ENCODE measurements around the gene C3orf18. TPM values are rescaled to one million over a fixed set of nuclear protein-coding genes. Genes with fewer than 3 reads are reported as not detected.
A peak's percentile ranks its signal among the peaks of the same experiment; 100 is the strongest.

C3orf18 gene
- total and polyA plus RNA-seq, 9 of the 15 experiments (the other 6 are each of a cell fraction or from before 2014, with no cell fraction given): 0.01 to 2.3 (median 0.94) TPM

GRCh38 chr3:50525191-50525910, 42.2 kb downstream of the C3orf18 start:
- in situ Hi-C loops (cut with MboI) (no loop called here), intact Hi-C loops (cut with micrococcal nuclease) (no loop called here)
- no peaks in the 10 kb centered on the region for H3K79me2 ChIP-seq (ENCODE audit: control insufficient read depth, insufficient read depth, low read length)
- no peak for FAIRE-seq
- no peak overlapping the region for H3K4me3 ChIP-seq
- ChIA-PET POLR2A (no interaction called here), CTCF (ENCODE audit: low intra/inter-chr PET ratio) (no interaction called here)
- H3K4me2 ChIP-seq (ENCODE audit: insufficient read depth, low read length): no peak overlapping the region
- no peak for TF ChIP-seq TAF1 (IDR thresholded peaks at IDR 0.05; ENCODE audit: control insufficient read depth, extremely low read depth, insufficient read depth, low read length, severe bottlenecking)
- TF ChIP-seq ZNF589 (CRISPR knock-in tag; IDR thresholded peaks at IDR 0.05; ENCODE audit: low read depth): 0 out of 2 replicates have a peak, but pooled peaks have one; percentile 0
- H3K9me3 ChIP-seq (replicated peaks; ENCODE audit: control insufficient read depth, insufficient read depth, low read depth, low read length): no peaks in the 10 kb centered on the region
- 50% methylated on average over 7 of the region's 9 CpGs for WGBS (ENCODE audit: insufficient coverage, low coverage, missing lambda C conversion rate)
- H3K27ac ChIP-seq (ENCODE audit: extremely low read depth, low read depth, low read length): no peak overlapping the region
- no peak for ATAC-seq
- peak overlapping the region in 1 of 2 experiments; percentile 17; a peak in 1 of 4 replicates for H3K9ac ChIP-seq (ENCODE audit: insufficient read depth in 1 of 2, low read depth in 2 of 2, low read length in 2 of 2)
- no peak overlapping the region for H2AFZ ChIP-seq (ENCODE audit: low read depth, low read length)
- H4K20me1 ChIP-seq (replicated peaks; ENCODE audit: control insufficient read depth, insufficient read depth, low read length): no peaks in the 10 kb centered on the region
- no peak for DNase-seq (ENCODE audit: extremely low read depth in 1 of 4, low spot score in 3 of 4)
- H3K4me1 ChIP-seq (replicated peaks in 1 of 2; ENCODE audit: control insufficient read depth in 2 of 2, insufficient read depth in 2 of 2, low read length in 2 of 2): peaks cover 0 to 21% of the 10 kb centered on the region in 2 experiments; a peak in 3 of 5 replicates
- no peaks in the 10 kb centered on the region for H3K9me1 ChIP-seq (ENCODE audit: control insufficient read depth, insufficient read depth, low read length)
- H3K36me3 ChIP-seq (ENCODE audit: control insufficient read depth, insufficient read depth, low read length): no peaks in the 10 kb centered on the region
- no TSS peak for BruUV-seq (replicated peaks)
- no peaks in the 10 kb centered on the region for H3K27me3 ChIP-seq (ENCODE audit: control insufficient read depth in 2 of 2, insufficient read depth in 2 of 2, low read length in 2 of 2)

GRCh38 chr3:50524746-50525145, 42.8 kb downstream of the C3orf18 start:
- CTCF ChIA-PET (ENCODE audit: low intra/inter-chr PET ratio): no interaction called here

More at GRCh38 chr3:50524746-50525145, 42.8 kb downstream of the C3orf18 start:
- no peak for ATAC-seq
- Histone ChIP-seq H3K9me3 (replicated peaks; ENCODE audit: control insufficient read depth, insufficient read depth, low read depth, low read length) (no peaks in the 10 kb centered on the region), H3K4me2 (ENCODE audit: insufficient read depth, low read length) (no peak overlapping the region), H4K20me1 (replicated peaks; ENCODE audit: control insufficient read depth, insufficient read depth, low read length) (no peaks in the 10 kb centered on the region), H3K27me3 (ENCODE audit: control insufficient read depth in 2 of 2, insufficient read depth in 2 of 2, low read length in 2 of 2) (no peaks in the 10 kb centered on the region), H3K9ac (ENCODE audit: insufficient read depth in 1 of 2, low read depth in 2 of 2, low read length in 2 of 2) (no peak overlapping the region; a peak in 1 of 4 replicates), H3K4me1 (replicated peaks in 1 of 2; ENCODE audit: control insufficient read depth in 2 of 2, insufficient read depth in 2 of 2, low read length in 2 of 2) (peaks cover 0 to 19% of the 10 kb centered on the region in 2 experiments; a peak in 3 of 5 replicates), H3K79me2 (ENCODE audit: control insufficient read depth, insufficient read depth, low read length) (no peaks in the 10 kb centered on the region), H3K27ac (ENCODE audit: extremely low read depth, low read depth, low read length) (no peak overlapping the region), H3K36me3 (ENCODE audit: control insufficient read depth, insufficient read depth, low read length) (no peaks in the 10 kb centered on the region), H3K9me1 (ENCODE audit: control insufficient read depth, insufficient read depth, low read length) (no peaks in the 10 kb centered on the region), H3K4me3 (no peak overlapping the region), H2AFZ (ENCODE audit: low read depth, low read length) (no peak overlapping the region)
- intact Hi-C loops (cut with micrococcal nuclease) (no loop called here), in situ Hi-C loops (cut with MboI) (no loop called here)
- POLR2A ChIA-PET: no interaction called here
- TF ChIP-seq HNRNPUL1 (IDR thresholded peaks at IDR 0.05; ENCODE audit: low read length) (no peak), SAFB (IDR thresholded peaks at IDR 0.05; ENCODE audit: borderline replicate concordance, low read depth, low read length) (no peak), GATA2 (CRISPR knock-in tag; IDR thresholded peaks at IDR 0.05) (no peak), THRAP3 (IDR thresholded peaks at IDR 0.05; ENCODE audit: borderline replicate concordance) (no peak), XRCC5 (IDR thresholded peaks at IDR 0.05; ENCODE audit: low read depth, low read length) (no peak), TAL1 (IDR thresholded peaks at IDR 0.05) (no peak), ADNP (tag; IDR thresholded peaks at IDR 0.05) (no peak), ESRRB (CRISPR knock-in tag; IDR thresholded peaks at IDR 0.05; ENCODE audit: borderline replicate concordance) (no peak), POLR2G (IDR thresholded peaks at IDR 0.05; ENCODE audit: low read depth, low read length) (no peak), RBM22 (IDR thresholded peaks at IDR 0.05; ENCODE audit: low read depth, low read length, poor library complexity, severe bottlenecking) (no peak), ZKSCAN1 (IDR thresholded peaks at IDR 0.05; ENCODE audit: low read depth, low read length) (no peak), ELF2 (CRISPR knock-in tag; IDR thresholded peaks at IDR 0.05) (no peak), ZNF316 (IDR thresholded peaks at IDR 0.05) (no peak)
- 66% methylated on average over 4 of the region's 5 CpGs for WGBS (ENCODE audit: insufficient coverage, low coverage, missing lambda C conversion rate)
- no TSS peak for BruUV-seq (replicated peaks)
- FAIRE-seq: no peak
- no peak for DNase-seq (ENCODE audit: extremely low read depth in 1 of 4, low spot score in 3 of 4)
